ENCODE results near the gene KRT5. TPM values are rescaled to one million over a fixed set of nuclear protein-coding genes. Genes with fewer than 3 reads are reported as not detected.
A peak's percentile ranks its signal among the peaks of the same experiment; 100 is the strongest.

Gene KRT5
- total RNA-seq, 4 donors from 2014 or later, result 0.94 to 9.9 (median 5.9) TPM; not detected in 1

- no peaks in the 10 kb centered on the region for H3K36me3 ChIP-seq
- H3K4me3 ChIP-seq, result no peak overlapping the region
- peak in 2 of 3 donors; percentile 9 to 34 for DNase-seq
- H3K27ac ChIP-seq, result no peak overlapping the region
- TF ChIP-seq CTCF (IDR thresholded peaks at IDR 0.05) (no peak), POLR2A (IDR thresholded peaks at IDR 0.05) (no peak)
- H3K27me3 ChIP-seq, result no peaks in the 10 kb centered on the region
- H3K9me3 ChIP-seq, result no peaks in the 10 kb centered on the region
- H3K4me1 ChIP-seq, result no peaks in the 10 kb centered on the region
These were observed 2.3 kb upstream of the KRT5 start for GRCh38 chr12:52522346-52523011.

- no peak overlapping the region for H3K27ac ChIP-seq
- TF ChIP-seq CTCF (IDR thresholded peaks at IDR 0.05) (no peak), POLR2A (IDR thresholded peaks at IDR 0.05) (no peak)
- H3K9me3 ChIP-seq, result no peaks in the 10 kb centered on the region
- peak in 2 of 3 donors; percentile 9 to 25 for DNase-seq
- no peaks in the 10 kb centered on the region for H3K4me1 ChIP-seq
- H3K4me3 ChIP-seq, result no peak overlapping the region
- H3K27me3 ChIP-seq, result no peaks in the 10 kb centered on the region
- H3K36me3 ChIP-seq, result no peaks in the 10 kb centered on the region
These were observed 1.5 kb upstream of the KRT5 start for GRCh38 chr12:52521568-52522266.

GRCh38 chr12:52521175-52521567 lies 977 bp upstream of the KRT5 start:
- no peak overlapping the region for H3K4me3 ChIP-seq
- DNase-seq, result peak in 1 of 3 donors; percentile 43
- H3K36me3 ChIP-seq, result no peaks in the 10 kb centered on the region
- TF ChIP-seq POLR2A (IDR thresholded peaks at IDR 0.05), result no peak
- no peak for TF ChIP-seq CTCF (IDR thresholded peaks at IDR 0.05)
- H3K27ac ChIP-seq, result no peak overlapping the region
- H3K9me3 ChIP-seq, result no peaks in the 10 kb centered on the region
- H3K27me3 ChIP-seq, result no peaks in the 10 kb centered on the region
- no peaks in the 10 kb centered on the region for H3K4me1 ChIP-seq

- Histone ChIP-seq H3K27me3 (no peaks in the 10 kb centered on the region), H3K9me3 (no peaks in the 10 kb centered on the region), H3K27ac (no peak overlapping the region), H3K36me3 (no peaks in the 10 kb centered on the region), H3K4me1 (no peaks in the 10 kb centered on the region), H3K4me3 (no peak overlapping the region)
- peak in 1 of 3 donors; percentile 9 for DNase-seq
- TF ChIP-seq CTCF (IDR thresholded peaks at IDR 0.05) (no peak), POLR2A (IDR thresholded peaks at IDR 0.05) (no peak)
These were observed 849 bp downstream of the KRT5 start for GRCh38 chr12:52519387-52519703.

- DNase-seq, result peak in 2 of 3 donors; percentile 6 to 32
- H3K27me3 ChIP-seq, result no peaks in the 10 kb centered on the region
- TF ChIP-seq POLR2A (IDR thresholded peaks at IDR 0.05) (no peak), CTCF (IDR thresholded peaks at IDR 0.05) (no peak)
- no peak overlapping the region for H3K4me3 ChIP-seq
- H3K4me1 ChIP-seq, result no peaks in the 10 kb centered on the region
- H3K36me3 ChIP-seq, result no peaks in the 10 kb centered on the region
- H3K27ac ChIP-seq, result no peak overlapping the region
- no peaks in the 10 kb centered on the region for H3K9me3 ChIP-seq
These were observed 1.4 kb downstream of the KRT5 start for GRCh38 chr12:52518574-52519386.

All from Peyer's patch (tissue), 4 donors.